Measurements from ENCODE around the gene MAVS. TPM values are rescaled to one million over a fixed set of nuclear protein-coding genes. Genes with fewer than 3 reads are reported as not detected.
A peak's percentile ranks its signal among the peaks of the same experiment; 100 is the strongest.

MAVS gene
- total and polyA plus RNA-seq, 9 of the 15 experiments (the other 6 are each of a cell fraction or from before 2014, with no cell fraction given): 1.6 to 22.0 (median 11.3) TPM

- in situ Hi-C loops (cut with MboI) (no loop called here), intact Hi-C loops (cut with micrococcal nuclease) (no loop called here)
- ChIA-PET CTCF (ENCODE audit: low intra/inter-chr PET ratio) (no interaction called here), POLR2A (no interaction called here)
- DNase-seq (ENCODE audit: extremely low read depth in 1 of 4, low spot score in 3 of 4): peak; percentile 54 to 73 (median 60)
- no peaks in the 10 kb centered on the region for H3K27me3 ChIP-seq (ENCODE audit: control insufficient read depth in 2 of 2, insufficient read depth in 2 of 2, low read length in 2 of 2)
- no peaks in the 10 kb centered on the region for H3K9me3 ChIP-seq (replicated peaks; ENCODE audit: control insufficient read depth, insufficient read depth, low read depth, low read length)
- peak; percentile 69 for FAIRE-seq
- H3K4me2 ChIP-seq (ENCODE audit: insufficient read depth, low read length): no peak overlapping the region; the same call in 1 of the 2 replicates
- no peaks in the 10 kb centered on the region for H3K9me1 ChIP-seq (ENCODE audit: control insufficient read depth, insufficient read depth, low read length)
- peaks cover 17% of the 10 kb centered on the region for H4K20me1 ChIP-seq (replicated peaks; ENCODE audit: control insufficient read depth, insufficient read depth, low read length)
- peaks cover 24 to 25% of the 10 kb centered on the region in 2 experiments; a peak in 4 of 5 replicates for H3K4me1 ChIP-seq (replicated peaks in 1 of 2; ENCODE audit: control insufficient read depth in 2 of 2, insufficient read depth in 2 of 2, low read length in 2 of 2)
- peaks cover 87% of the 10 kb centered on the region for H3K79me2 ChIP-seq (ENCODE audit: control insufficient read depth, insufficient read depth, low read length)
- no peak overlapping the region for H3K4me3 ChIP-seq
- no TSS peak for BruUV-seq (replicated peaks)
- WGBS (ENCODE audit: insufficient coverage, low coverage, missing lambda C conversion rate): 21% methylated on average over 2 of the region's 2 CpGs
- H2AFZ ChIP-seq (ENCODE audit: low read depth, low read length): no peak overlapping the region
- ATAC-seq: peak; percentile 20; the same call in 2 of the 3 replicates
- H3K36me3 ChIP-seq (ENCODE audit: control insufficient read depth, insufficient read depth, low read length): peaks cover 86% of the 10 kb centered on the region
- H3K9ac ChIP-seq (ENCODE audit: insufficient read depth in 1 of 2, low read depth in 2 of 2, low read length in 2 of 2): no peak overlapping the region
- H3K27ac ChIP-seq (ENCODE audit: extremely low read depth, low read depth, low read length): peak overlapping the region; percentile 19; the same call in 1 of the 3 replicates
- TF ChIP-seq NFIX (CRISPR knock-in tag; IDR thresholded peaks at IDR 0.05; ENCODE audit: low read depth) (peak; percentile 39; the same call in 1 of the 2 replicates), SP1 (CRISPR knock-in tag; IDR thresholded peaks at IDR 0.05) (no peak), POLR2AphosphoS5 (IDR thresholded peaks at IDR 0.05; ENCODE audit: control insufficient read depth, insufficient read depth, low read depth, low read length) (0 out of 2 replicates have a peak, but pooled peaks have one; percentile 35), ARID1B (IDR thresholded peaks at IDR 0.05) (peak; percentile 55), JUND (IDR thresholded peaks at IDR 0.05; ENCODE audit: borderline replicate concordance, low read depth, low read length) (peak; percentile 22; the same call in 1 of the 2 replicates), JUND (tag; IDR thresholded peaks at IDR 0.05; ENCODE audit: borderline replicate concordance, low read depth, low read length) (peak; percentile 35; the same call in 1 of the 3 replicates), ZEB2 (IDR thresholded peaks at IDR 0.05) (peak; percentile 55; the same call in 1 of the 2 replicates), TAL1 (IDR thresholded peaks at IDR 0.05) (peak; percentile 53), C11orf30 (IDR thresholded peaks at IDR 0.05; ENCODE audit: low read depth) (peak; percentile 38; the same call in 1 of the 2 replicates), KDM1A (IDR thresholded peaks at IDR 0.05) (0 out of 4 replicates have a peak, but pooled peaks of 1 of the 2 experiments have one; percentile 7), NFIC (IDR thresholded peaks at IDR 0.05) (peak; percentile 93), SMAD3 (CRISPR knock-in tag; conservative IDR thresholded peaks at IDR 0.05) (no peak), CBFA2T2 (conservative IDR thresholded peaks at IDR 0.05) (peak; percentile 46), TCF3 (CRISPR knock-in tag; IDR thresholded peaks at IDR 0.05) (peak; percentile 59), NR2C2 (CRISPR knock-in tag; IDR thresholded peaks at IDR 0.05) (no peak), NR2C2 (tag; IDR thresholded peaks at IDR 0.05) (0 out of 2 replicates have a peak, but pooled peaks have one; percentile 31), MCM7 (IDR thresholded peaks at IDR 0.05) (no peak), CBFA2T3 (IDR thresholded peaks at IDR 0.05) (peak; percentile 56), NFE2 (IDR thresholded peaks at IDR 0.05; ENCODE audit: low read depth) (peak; percentile 68), NCOR1 (IDR thresholded peaks at IDR 0.05) (peak; percentile 23; the same call in 1 of the 2 replicates), SMARCA4 (IDR thresholded peaks at IDR 0.05) (peak; percentile 18; the same call in 1 of the 2 replicates), MTA3 (IDR thresholded peaks at IDR 0.05; ENCODE audit: borderline replicate concordance) (no peak), ZBTB17 (CRISPR knock-in tag; IDR thresholded peaks at IDR 0.05) (no peak)
- TF ChIP-seq, protein P1, sequence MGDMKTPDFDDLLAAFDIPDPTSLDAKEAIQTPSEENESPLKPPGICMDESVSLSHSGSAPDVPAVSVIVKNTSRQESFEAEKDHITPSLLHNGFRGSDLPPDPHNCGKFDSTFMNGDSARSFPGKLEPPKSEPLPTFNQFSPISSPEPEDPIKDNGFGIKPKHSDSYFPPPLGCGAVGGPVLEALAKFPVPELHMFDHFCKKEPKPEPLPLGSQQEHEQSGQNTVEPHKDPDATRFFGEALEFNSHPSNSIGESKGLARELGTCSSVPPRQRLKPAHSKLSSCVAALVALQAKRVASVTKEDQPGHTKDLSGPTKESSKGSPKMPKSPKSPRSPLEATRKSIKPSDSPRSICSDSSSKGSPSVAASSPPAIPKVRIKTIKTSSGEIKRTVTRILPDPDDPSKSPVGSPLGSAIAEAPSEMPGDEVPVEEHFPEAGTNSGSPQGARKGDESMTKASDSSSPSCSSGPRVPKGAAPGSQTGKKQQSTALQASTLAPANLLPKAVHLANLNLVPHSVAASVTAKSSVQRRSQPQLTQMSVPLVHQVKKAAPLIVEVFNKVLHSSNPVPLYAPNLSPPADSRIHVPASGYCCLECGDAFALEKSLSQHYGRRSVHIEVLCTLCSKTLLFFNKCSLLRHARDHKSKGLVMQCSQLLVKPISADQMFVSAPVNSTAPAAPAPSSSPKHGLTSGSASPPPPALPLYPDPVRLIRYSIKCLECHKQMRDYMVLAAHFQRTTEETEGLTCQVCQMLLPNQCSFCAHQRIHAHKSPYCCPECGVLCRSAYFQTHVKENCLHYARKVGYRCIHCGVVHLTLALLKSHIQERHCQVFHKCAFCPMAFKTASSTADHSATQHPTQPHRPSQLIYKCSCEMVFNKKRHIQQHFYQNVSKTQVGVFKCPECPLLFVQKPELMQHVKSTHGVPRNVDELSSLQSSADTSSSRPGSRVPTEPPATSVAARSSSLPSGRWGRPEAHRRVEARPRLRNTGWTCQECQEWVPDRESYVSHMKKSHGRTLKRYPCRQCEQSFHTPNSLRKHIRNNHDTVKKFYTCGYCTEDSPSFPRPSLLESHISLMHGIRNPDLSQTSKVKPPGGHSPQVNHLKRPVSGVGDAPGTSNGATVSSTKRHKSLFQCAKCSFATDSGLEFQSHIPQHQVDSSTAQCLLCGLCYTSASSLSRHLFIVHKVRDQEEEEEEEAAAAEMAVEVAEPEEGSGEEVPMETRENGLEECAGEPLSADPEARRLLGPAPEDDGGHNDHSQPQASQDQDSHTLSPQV (IDR thresholded peaks at IDR 0.05): peak; percentile 60; the same call in 1 of the 2 replicates
These were observed 65.3 kb downstream of the MAVS start for GRCh38 chr20:3911956-3912355.
